HG02840 (cell line): ENCODE measurements around the gene ABCC9.
"Not testable (repeated sequence)": the region's sequence is repeated elsewhere in the genome, so short reads cannot be mapped to it uniquely, and the experiment has no call there.

Source experiments
- ATAC-seq: cut with Tn5 transposase; IDR thresholded peaks from one replicate; pipeline ENCODE4 v1.9.1; 2021; ENCODE audit warnings: mild to moderate bottlenecking, moderate library complexity, moderate number of reproducible peaks; ENCODE audit not compliant: unreplicated experiment, low FRiP score

ABCC9 gene

DNA sequence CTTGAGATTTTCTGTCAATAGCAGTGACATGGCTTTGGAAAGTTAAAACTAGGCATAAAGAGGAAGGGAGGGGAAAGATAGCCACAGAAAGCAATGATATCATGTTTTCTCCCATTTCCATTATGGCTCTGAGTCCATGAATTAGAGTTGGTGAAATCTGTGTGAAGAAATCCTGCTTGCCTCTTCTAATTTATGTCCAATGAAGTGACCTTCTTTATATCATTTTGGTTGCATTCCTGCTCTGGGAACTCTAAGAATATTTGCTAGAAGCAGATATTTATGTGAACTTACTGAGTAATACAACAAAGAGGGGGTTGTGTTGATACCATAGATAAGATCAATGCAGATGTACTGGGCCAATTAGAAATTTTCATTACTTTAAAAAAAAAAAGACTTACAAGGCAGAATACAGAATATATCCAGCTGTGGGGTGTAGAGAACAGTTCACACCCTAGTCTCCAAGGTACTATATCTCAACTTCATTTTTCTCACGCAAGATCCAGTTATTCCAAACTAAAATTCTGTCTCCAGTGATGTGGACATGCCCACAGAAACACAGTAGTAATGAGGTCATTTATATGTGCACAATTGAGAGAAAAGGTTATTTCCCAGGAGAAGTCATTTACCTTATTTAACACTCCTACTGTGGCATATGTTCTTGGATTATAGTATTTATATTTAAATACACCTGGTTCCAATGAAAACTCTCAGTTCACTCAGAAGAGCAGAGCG is 115.2 kb downstream of the ABCC9 start:
- ATAC-seq: no peak

DNA sequence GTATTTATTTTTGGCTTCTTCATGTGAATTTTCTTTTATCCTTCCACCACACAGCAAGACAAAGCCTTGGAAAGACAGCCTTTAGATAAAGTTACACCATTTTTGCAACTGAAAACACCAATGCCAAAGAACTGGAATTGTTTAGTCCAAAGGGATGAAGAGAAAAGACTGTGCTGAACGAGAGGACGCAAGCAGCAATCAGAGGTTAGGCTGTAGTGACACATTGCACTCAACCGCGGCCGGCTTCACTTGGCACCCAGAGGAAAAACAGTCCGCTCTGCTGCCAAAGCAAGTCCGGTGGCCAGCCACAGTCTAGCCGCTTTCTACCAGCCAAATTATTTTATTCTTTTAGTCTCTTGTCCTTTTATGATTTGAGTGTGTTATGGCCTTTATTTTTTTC is 117.6 kb downstream of the ABCC9 start:
- no peak for ATAC-seq

DNA sequence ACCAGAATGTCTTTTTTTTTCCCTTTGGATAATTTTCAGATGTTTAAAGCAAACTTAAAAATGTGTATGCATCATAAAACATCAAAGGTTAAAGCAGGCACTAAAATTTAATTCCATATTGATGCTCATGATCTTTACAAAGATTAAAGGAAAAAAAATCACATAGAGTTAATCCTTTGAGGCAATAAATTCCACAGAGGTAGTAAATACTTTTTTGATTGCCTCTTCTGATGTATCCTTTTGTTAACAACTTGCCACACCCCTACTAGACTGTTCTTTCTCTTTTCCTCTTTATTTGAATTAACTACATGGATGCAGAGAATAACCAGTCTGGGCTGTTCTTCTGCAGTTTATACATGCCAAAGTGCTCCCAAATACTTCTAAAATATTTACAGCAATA is 121.5 kb downstream of the ABCC9 start:
- no peak for ATAC-seq

DNA sequence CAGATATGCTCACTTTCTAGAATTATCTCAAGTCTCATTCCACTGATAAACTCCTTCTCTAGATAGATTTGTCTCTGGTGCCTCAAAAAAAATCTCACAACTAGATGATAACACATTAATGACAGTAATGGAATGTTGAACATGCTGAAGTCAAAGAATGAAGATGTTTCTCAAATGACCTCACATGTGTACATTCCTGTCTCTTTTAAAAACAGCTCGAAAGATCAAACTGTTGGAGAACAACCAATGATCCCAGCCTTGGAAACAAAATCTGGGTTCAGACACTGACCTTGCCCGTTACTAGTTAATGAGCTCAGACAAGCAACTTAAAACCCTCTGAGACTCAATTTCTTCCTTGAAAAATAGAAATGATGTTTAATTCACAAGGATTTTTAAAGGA is 122.0 kb downstream of the ABCC9 start:
- ATAC-seq: no peak

DNA sequence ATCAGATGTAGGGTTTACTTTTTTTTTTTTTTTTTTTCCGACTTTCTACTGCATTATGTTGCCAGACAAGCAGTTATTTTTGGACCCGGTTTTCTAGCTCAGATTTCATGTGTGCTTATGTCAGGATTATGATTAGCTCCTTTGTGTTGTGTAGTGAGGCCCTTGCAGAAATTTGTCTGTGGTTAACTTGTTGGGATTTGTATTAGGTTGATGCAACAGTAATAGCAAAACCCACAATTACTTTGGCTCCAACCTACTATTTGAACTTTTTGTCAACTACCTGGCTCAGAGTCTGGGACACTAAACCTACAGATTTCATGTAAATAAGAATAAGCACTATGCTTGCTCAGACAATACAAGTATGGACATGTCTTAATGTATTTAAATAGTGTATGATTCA is 122.6 kb downstream of the ABCC9 start:
- ATAC-seq: no peak

DNA sequence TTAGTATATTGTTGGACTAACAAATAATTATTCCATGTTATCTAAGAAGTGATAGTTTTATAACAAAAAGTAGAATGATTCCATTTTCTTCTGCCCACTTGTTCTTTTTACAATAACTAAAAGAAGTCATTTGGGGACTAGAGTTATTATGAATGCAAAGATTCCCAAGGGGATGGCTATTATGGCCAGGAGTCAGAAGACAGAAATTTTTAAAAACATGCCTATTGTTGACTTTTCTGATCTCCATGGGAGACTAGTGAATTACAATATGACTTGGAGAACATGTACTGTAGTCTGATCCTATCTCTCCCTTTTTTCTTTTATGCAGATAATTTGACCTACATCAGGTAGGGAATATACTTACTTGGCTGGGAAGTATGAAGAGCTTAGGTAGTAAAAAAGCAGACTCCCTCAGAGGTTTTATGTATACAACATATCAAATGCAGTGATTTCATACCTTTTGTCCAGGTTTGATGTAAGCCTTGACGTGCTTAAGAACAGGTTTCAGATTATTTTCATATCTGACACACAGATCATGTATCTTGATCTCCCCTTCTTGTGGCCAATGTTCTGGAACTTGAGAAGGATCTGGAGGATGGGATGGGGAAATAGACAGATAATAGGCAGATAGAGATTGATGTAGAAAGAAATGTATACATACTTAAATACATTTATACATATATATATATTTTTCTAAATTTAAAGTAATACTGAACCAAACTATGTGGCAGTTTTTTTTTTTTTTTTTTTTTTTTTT is 125.7 kb downstream of the ABCC9 start:
- no peak for ATAC-seq

DNA sequence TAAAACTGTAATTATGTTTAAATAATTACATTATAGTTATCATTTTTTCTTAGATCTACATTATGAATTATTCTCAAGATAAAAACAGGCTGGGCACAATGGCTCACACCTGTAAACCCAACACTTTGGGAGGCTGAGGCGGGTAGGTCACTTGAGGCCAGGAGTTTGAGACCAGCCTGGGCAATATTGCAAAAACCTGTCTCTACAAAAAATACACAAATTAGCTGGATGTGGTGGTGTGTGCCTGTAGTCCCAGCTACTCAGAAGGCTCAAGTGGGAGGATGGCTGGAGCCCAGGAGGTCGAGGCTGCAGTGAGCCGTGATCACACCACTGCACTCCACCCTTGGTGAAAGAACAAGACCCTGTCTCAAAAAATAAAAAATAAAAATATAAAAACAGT is 126.4 kb downstream of the ABCC9 start:
- ATAC-seq: no peak

DNA sequence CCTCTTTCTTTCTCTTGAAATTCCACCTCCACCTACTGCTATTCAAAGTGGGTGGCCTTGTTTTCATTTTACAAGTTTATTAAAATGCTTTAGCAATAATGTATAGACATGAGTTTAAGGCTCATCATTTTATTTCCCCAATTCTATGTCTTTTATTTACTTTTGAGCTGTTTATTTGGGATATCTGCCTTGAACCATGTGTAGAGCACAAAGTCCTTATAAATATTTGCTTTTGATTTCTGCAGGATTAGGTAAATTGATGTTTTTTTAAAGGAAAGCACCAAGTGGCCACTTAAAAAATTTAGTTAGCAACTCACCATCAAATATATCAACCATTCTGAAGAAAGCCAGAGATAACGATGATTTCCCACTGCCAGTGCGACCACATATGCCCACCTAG is 126.9 kb downstream of the ABCC9 start:
- no peak for ATAC-seq

DNA sequence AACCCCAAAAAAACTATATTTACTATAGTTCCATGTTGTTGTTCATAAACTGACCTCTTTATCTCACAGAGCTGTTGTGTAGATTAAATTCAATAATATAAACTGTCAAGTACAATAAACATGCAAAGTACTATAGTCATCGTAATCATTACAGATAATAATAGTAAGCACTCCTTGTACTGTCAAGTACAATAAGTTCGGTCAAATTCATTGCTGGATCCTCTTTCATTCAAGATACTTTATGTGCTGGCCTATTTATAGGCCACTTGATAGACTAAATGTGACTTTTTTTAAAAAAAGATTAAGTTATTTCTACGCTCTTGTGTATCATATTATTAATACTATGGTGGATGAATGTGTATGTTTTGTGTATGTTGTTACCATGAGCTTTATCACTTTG is 127.5 kb downstream of the ABCC9 start:
- ATAC-seq: no peak

DNA sequence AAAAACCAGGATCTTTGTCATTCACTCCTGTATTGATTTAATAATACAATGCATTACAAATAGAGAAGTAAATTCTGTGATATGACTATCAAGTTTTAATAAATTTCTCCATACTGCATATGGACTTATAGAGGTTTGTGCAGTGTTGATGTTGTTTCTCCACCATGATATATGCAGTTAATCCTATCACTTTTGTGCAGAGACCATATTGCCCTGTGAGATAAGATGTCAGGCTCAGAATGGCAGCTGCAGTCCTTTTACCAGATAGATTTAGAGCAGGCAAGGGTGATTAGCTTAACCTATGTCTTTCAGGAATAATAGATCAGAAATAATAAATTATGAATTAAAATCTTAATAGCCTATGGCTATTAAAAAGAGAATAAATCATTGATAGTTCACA is 128.1 kb downstream of the ABCC9 start:
- ATAC-seq: no peak

DNA sequence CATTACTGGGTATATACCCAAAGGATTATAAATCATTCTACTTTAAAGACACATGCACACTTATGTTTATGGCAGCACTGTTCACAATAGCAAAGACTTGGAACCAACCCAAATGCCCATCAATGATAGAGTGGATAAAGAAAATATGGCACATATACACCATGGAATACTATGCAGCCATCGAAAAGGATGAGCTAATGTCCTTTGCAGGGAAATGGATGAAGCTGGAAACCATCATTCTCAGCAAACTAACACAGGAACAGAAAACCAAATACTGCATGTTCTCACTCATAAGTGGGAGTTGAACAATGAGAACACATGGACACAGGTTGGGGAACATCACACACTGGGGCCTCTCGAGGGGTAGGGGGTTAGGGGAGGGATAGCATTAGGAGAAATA is 128.9 kb downstream of the ABCC9 start:
- not testable (repeated sequence) for ATAC-seq

DNA sequence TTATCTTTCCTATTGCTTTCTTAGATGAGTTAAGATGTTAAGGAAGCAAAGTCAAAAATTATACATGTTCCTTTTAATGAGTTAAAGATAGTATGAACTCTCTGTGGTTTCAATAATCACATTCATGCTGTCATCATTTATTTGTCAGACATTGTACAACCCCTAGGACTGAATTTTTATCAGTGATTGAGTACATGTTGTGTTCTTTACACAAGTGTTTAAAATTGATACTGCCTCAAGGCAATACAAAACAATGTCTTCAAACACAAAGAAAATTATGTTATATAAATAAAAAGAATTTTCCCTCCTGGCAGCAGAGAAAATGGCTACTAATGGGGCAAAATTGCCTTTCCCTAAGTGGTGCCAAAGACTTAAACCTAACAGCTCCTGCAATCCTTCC is 132.1 kb downstream of the ABCC9 start:
- ATAC-seq: no peak

DNA sequence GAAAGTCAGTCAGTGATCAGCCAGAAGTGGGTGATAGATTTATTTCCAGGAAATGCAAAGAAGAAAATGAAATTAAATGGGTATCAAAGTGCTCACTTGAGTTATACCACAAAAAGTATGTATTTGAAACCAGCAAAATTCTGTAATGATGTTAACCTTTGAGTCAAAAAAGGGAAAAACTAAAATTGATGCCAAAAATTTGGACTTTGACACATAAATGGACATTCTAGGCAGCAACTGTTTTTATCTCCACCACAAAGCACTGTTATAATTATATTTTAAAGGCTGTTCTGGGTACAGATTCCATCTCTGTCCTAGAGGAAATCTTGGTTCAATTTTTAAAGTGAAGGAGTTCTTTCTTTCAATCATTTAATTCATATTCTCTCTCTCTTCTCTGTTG is 135.0 kb downstream of the ABCC9 start:
- no peak for ATAC-seq

DNA sequence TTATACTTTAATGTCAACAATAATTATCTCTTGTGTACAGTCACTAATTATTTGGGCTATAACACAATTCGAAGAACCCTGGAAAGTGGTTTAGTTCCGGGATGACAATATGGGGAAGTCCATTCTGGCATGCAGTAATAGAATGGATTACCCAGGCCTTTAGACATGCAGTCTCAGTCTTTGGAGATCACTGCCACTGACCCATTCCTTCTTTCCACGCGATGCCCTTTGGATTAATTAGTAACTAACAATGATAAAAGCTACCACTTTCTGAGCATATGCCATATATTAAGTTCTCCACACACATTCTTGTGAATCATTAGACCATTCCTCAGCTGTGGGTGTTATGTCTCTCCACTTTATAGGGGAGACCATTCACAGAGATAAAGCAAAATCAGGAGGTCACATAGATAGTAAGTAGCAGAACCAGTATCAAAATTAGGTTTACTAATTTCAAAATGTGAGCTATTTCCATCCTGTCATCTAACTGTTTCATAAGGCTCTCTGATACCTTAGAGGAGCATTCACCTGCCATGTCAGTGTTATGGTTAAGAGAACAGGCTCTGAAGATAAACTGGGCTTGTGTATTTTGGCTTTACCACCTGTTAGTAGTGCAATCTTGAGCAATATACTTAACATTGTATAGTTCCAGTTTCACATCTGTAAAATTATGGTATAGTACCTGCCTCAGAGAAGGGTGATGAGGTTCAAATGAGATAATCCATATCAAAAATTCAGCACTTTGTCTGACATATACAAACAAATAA is 139.5 kb downstream of the ABCC9 start:
- ATAC-seq: no peak

DNA sequence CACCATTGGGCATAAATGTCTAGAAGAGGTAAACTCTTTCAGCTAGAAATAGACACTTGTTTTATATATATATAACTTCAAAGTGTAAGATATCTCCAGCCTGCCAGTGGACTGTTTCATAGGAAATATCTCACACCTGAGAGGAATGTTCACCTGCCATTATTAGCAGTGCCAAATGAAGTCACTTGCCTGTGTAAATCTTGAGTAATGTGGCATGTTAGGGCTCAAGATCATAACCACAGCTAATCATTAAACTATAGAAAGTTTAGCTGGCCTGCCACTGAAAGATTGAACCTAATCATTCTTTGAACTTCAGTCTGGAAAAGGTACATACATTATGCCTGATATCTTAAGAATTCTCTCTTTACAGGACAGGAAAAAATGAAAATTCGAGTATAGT is 141.2 kb downstream of the ABCC9 start:
- ATAC-seq: no peak

DNA sequence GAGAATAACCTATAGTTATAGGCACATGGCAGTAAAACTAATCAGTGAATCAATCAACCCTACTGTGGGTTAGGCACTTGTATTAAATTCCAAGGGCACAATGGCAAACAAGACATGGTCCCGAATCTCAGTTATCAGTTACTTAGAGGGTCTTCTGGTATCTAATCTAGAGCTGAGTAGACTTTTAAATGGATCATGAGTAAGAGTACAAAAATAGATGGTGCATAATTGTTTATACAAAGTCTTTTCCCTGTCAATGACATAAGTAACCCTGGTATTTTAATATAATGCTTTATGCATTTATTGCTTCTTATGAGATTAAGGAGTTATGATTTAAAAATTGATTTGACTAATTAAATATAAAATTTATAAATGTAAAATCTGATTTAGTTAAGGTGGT is 143.7 kb downstream of the ABCC9 start:
- no peak for ATAC-seq

DNA sequence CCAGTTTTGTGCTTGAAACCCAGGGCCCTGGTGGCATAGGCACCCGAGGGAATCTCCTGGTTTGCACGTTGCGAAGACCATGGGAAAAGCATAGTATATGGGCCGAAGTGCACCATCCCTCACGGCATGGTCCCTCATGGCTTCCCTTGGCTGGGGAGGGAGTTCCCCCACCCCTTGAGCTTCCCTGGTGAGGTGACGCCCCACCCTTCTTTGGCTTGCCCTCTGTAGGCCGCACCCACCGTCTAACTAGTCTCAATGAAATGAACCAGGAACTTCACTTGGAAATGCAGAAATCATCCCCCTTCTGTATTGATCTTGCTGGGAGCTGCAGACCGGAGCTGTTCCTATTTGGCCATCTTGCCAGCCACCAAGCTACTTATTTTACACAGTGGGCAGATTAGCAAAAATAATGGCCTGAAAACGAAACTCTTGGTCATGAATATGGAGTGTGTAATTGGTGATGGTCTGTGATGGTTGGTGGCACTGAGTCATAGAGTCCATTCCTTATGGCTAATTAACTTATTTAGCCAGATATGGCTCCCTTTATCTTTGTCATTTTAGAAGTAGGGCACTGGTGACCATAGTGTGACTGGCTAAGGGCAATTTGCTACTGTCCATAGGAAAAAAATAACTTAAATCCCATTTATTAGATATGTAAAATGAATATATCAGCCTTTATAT is 145.4 kb downstream of the ABCC9 start:
- no peak for ATAC-seq

DNA sequence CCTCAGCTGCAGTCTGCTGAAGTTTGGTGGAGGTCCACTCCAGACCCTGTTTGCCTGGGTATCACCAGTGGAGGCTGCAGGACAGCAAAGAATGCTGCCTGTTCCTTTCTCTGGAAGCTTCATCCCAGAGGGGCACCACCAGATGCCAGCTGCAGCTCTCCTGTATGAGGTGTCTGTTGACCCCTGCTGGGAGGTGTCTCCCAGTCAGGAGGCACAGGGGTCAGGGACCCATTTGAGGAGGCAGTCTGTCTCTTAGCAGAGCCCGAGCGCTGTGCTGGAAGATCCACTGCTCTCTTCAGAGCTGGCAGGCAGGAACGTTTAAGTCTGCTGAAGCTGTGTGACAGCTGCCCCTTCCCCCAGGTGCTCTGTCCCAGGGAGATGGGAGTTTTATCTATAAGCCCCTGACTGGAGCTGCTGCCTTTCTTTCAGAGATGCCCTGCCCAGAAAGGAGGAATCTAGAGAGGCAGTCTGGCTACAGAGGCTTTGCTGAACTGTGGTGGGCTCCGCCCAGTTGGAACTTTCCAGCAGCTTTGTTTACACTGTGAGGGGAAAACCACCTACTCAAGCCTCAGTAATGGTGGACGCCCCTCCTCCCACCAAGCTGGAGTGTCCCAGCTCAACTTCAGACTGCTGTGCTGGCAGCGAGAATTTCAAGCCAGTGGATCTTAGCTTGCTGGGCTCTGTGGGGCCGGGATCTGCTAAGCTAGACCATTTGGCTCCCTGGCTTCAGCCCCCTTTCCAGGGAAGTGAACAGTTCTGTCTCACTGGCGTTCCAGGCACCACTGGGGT is 146.2 kb downstream of the ABCC9 start:
- ATAC-seq: not testable (repeated sequence)

DNA sequence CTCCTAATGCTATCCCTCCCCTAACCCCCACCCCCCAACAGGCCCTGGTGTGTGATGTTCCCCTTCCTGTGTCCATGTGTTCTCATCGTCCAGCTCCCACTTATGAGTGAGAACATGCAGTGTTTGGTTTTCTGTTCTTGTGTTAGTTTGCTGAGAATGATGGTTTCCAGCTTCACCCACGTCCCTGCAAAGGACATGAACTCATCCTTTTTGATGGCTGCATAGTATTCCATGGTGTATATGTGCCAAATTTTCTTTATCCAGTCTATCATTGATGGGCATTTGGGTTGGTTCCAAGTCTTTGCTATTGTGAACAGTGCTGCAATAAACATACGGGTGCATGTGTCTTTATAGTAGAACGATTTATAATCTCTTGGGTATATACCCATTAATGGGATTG is 151.5 kb downstream of the ABCC9 start:
- ATAC-seq: not testable (repeated sequence)
